ENCODE data around the gene CRYAA.

The CRYAA gene

GRCh38 chr21:43198376-43198775 lies 29.6 kb downstream of the CRYAA start:
- no peak for FAIRE-seq
- no peak for DNase-seq (ENCODE audit: low spot score)

GRCh38 chr21:43201491-43201890 lies 32.7 kb downstream of the CRYAA start:
- DNase-seq (ENCODE audit: low spot score) (no peak), FAIRE-seq (no peak)

GRCh38 chr21:43203591-43203990 lies 34.8 kb downstream of the CRYAA start:
- FAIRE-seq (no peak), DNase-seq (ENCODE audit: low spot score) (no peak)

- DNase-seq (ENCODE audit: low spot score) (no peak), FAIRE-seq (no peak)
These were observed 35.8 kb downstream of the CRYAA start for GRCh38 chr21:43204638-43205037.

- DNase-seq (ENCODE audit: low spot score) (no peak), FAIRE-seq (no peak)
These were observed 37.6 kb downstream of the CRYAA start for GRCh38 chr21:43206231-43207042.

GRCh38 chr21:43207043-43207315 lies 38.2 kb downstream of the CRYAA start:
- DNase-seq (ENCODE audit: low spot score) = no peak
- no peak for FAIRE-seq

- DNase-seq (ENCODE audit: low spot score) (no peak), FAIRE-seq (no peak)
These were observed 39.1 kb downstream of the CRYAA start for GRCh38 chr21:43207868-43208267.

- DNase-seq (ENCODE audit: low spot score) (no peak), FAIRE-seq (peak; percentile 40)
These were observed 39.9 kb downstream of the CRYAA start for GRCh38 chr21:43208561-43209332.

GRCh38 chr21:43209575-43210453 lies 41.0 kb downstream of the CRYAA start:
- DNase-seq (ENCODE audit: low spot score) = peak; percentile 72
- FAIRE-seq = no peak

GRCh38 chr21:43210454-43211071 lies 41.8 kb downstream of the CRYAA start:
- FAIRE-seq (peak; percentile 30), DNase-seq (ENCODE audit: low spot score) (no peak)

- no peak for DNase-seq (ENCODE audit: low spot score)
- no peak for FAIRE-seq
These were observed 42.4 kb downstream of the CRYAA start for GRCh38 chr21:43211072-43211759.

GRCh38 chr21:43211760-43212115 lies 42.9 kb downstream of the CRYAA start:
- DNase-seq (ENCODE audit: low spot score) = no peak
- FAIRE-seq = no peak

Measured in urothelium cell line (cell line).